8988T (cell line): ENCODE measurements around the gene HSPG2.
"Not testable (repeated sequence)": the region's sequence is repeated elsewhere in the genome, so short reads cannot be mapped to it uniquely, and the experiment has no call there.

Source experiments
- DNase-seq: peaks from one replicate; pipeline ENCODE4 v3.0.0; 2011

Gene HSPG2

DNA sequence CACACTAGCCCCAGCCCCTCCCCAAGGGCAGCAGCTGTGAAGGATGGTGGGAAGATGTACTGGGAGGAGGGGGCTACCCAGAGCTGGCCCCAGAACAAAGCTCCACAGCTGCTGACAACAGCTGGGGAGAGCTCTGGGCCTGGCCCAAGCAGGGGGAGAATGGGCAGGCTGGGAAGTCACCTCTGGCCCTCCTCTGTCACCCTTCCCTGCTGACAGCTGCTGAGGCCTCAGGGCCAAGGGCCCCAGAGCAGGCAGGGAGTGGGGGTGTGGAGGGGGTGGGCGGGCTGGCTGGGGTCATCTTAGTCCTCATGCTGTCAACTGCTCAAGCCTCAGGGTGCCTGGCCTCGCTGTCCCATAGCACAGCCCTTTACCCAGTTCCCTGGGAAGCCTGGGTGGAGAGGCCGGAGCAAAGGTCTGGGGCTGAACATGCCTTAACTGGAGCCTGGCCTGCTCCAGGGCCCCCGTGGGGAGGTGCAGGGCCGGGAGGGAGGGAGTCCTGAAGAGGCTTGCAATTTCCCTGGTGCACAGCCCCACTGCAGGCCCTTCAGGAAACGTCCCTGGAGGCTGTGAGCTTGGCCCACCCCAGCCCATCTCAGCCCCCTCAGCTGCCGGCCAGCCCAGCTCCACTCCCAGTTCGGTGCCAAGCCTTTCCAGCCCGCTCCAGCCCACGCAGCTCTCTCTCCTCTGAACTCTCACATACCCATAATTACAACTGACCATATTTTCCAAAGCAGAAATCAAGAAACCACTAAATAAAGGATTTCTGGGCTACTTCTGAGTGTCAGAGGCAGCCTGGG is 25.7 kb downstream of the HSPG2 start:
- no peak for DNase-seq

DNA sequence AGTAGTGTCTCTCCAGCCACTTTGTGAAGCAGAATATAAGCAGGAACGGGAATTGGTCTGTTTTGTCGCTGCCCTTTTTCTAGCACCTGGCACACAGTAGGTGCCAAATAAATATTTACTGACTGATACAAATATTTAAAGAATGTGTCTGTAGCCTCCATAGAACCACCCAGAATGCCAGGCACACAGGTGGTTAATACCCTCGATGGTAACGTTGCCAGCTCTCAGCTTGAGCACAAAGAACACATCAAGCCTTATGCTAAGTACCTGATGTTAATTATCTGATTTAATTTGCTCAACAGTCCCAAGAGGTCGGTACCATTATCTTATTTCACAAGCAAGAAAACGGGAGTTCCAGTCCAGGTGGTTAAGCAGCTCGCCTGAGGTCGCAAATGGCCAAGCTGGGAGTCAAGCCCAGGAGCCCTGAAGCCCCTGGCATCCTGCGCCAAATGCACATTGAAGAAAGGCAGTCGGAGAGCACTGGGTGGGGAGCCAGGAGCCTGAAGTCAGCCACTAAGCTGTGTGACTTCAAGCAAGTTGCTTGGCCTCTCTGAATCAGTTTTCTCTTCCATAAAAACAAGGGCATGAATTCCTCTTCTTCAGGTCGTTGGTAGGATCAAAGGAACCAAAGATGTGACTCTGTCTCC is 26.4 kb downstream of the HSPG2 start:
- no peak for DNase-seq

DNA sequence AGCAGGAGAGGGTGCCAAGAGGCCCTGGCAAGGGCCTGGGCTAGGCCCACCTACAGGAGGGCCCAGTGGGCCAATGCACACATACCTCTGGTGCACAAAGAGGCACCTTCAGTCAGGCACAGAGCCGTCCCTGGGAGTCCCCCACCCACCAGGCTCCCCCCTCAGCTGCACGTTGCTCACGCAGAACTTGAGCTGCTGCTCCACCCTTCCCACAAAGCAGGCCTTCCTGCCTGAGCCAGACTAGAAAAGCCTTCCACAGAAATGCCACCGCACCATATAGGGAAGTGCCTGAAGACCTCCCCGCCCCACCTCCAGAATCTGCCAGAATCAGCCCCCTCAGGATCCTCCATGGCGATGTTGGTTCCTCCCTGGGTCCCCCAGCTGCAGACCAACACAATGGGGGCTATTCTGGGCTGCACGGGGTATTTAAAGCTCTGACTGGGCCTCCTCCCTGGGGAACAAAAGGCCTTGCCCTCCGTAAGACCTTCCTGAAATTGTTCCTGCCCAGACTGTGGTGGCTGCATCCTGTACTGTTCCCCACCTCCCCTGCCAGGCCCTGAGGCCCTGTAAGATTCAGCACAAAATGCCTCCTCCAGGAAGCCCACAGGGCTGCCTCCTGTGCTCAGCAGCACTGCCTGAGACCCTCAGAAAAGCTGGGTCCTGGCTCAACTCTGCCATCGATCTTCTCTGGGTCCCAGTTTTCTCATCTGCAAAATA is 27.2 kb downstream of the HSPG2 start:
- no peak for DNase-seq

DNA sequence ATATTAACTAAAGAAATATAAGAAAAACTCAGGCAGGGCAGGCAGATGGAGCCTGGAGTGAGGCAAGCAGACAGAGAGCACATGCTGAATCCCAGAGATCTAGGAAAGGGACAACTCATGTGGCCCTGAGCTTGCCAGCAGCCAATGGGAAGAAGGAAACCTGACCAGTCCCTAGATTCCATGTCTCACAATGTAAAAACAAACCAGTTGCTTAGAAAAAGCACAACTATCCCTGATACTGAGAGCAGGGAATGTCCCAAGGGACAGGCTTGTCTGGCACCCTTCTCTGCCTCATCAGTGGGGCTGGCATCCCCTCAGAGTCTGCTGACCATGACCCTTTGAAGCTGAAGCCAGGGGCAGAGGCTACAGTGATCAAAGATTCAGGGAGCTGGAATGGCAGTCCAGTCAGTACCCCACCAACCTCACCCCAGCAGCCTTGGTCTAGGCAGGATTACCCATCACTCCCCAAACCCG is 27.8 kb downstream of the HSPG2 start:
- no peak for DNase-seq

DNA sequence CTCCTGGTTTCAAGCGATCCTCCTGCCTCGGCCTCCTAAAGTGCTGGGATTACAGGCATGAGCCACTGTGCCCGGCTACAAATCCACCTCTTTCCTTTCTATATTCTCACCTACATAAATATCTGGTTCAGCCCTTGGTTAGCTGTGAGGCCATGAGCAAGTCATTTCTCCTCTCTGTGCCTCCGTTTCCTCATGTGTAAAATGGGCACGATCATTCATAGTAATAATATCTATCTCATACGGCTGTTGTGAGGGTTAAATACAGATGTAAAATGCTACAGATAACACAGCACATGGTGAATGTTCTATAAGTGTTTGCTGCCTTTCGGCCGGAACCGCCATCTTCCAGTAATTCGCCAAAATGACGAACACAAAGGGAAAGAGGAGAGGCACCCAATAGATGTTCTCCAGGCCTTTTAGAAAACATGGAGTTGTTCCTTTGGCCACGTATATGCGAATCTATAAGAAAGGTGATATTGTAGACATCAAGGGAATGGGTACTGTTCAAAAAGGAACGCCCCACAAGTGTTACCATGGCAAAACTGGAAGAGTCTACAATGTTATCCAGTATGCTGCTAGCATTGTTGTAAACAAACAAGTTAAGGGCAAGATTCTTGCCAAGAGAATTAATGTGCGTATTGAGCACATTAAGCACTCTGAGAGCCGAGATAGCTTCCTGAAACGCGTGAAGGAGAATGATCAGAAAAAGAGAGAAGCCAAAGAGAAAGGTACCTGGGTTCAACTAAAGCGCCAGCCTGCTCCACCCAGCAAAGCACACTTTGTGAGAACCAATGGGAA is 29.2 kb downstream of the HSPG2 start:
- not testable (repeated sequence) for DNase-seq

DNA sequence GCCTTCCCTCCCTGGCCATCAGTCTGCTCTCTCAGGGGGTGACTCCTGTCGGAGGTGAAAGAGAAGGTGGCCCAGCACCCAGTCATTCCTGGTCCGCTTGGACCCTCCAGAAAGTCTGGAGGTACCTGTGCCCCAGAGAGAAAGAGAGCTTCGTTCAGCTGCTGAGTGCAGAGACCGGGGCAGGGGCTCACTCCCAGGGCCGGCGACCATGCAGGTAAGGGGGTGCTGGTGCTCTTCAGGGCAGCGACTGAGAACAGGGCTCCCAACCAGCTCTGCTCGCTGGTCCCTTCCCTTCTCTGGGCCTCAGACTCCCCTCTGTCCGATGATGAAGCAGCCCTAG is 30.1 kb downstream of the HSPG2 start:
- DNase-seq: no peak

DNA sequence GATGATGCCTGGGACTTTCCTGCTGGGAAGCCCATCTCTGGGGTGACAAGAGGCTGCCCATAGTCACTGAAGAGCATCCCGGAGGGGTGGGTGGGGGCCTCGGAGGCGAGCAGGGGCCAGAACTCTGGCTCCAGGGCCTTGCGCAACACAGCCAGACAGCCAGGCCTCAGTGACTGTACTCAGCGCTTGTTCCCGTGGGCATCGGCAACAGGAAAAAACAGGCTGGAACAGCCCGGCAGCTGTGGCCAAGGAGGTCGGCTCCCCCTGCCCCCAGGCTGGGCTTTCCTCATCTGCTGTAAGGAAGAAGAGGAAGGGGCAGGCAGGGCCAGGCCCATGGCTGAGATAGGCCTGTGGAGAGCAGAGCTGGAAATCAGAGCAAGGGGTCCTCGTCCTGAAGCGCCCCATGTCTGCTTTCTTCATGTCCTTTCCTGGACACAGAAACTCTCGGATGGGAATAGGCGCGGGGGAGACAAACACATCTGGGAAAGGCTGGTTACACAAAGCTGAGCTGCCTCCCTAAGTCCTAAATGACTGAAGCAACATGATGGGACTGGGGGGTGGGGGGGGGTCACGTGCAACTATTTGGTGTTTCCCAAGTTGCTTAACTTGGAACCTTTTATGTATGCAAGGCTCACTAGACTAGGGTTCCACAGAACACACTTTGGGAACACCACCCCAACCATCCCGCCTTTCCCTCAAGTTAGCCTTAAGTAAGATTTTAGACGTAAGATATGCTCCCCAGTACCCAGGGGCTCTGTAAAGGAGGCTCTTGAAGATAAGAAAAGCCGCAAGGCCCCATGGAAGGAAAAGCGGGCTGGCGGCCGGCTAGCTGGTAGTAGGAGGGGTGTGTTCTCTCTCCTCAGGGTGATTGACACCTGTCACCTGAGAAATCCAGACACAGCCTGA is 30.7 kb downstream of the HSPG2 start:
- DNase-seq: no peak

DNA sequence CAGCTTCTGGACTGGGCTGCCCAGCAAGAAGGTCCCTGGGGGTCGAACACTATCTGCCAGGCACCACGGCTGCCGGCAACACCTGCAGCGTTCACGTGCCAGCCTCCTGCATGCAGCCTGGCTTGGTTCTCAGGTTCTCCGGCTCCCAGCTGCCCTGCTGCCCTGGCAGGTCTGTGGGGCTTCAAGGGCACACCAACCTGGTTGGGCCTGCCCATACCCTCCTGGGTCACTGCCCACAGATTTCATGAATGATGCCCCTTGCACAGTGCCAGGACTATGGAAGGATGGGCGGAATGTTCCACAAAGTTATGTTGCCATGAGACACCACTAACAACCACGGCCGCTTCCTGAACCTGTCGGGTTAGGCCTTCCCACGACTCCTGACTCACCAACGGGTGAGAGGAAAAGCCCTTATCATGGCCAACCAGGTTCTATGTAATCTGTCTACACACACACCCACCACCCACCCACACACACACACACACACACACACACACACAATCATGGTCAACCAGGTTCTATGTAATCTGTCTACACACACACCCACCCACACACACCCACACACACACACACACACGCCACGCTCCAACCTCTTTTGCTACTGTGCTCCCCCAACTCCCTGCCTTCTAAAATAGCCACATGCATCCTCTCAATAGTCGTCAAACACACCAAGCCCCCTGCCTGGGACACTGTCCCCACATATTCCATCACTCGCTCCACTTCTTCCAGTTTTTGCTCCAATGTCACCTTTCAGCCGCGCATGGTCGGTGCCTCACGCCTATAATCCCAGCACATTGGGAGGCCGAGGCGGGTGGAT is 32.2 kb downstream of the HSPG2 start:
- no peak for DNase-seq

DNA sequence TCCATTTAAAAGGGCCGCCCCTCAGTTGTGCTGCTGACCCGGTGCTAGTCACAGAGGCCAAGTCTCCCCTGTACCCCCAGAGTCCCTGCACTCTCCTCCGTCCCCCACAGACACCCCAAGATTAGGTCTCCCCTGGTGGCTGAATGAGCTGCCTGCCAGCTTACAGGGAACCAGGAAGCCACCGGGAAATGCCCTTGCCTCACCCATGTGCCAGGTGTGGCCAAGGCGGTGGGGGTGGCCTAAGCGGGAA is 32.7 kb downstream of the HSPG2 start:
- DNase-seq: no peak

DNA sequence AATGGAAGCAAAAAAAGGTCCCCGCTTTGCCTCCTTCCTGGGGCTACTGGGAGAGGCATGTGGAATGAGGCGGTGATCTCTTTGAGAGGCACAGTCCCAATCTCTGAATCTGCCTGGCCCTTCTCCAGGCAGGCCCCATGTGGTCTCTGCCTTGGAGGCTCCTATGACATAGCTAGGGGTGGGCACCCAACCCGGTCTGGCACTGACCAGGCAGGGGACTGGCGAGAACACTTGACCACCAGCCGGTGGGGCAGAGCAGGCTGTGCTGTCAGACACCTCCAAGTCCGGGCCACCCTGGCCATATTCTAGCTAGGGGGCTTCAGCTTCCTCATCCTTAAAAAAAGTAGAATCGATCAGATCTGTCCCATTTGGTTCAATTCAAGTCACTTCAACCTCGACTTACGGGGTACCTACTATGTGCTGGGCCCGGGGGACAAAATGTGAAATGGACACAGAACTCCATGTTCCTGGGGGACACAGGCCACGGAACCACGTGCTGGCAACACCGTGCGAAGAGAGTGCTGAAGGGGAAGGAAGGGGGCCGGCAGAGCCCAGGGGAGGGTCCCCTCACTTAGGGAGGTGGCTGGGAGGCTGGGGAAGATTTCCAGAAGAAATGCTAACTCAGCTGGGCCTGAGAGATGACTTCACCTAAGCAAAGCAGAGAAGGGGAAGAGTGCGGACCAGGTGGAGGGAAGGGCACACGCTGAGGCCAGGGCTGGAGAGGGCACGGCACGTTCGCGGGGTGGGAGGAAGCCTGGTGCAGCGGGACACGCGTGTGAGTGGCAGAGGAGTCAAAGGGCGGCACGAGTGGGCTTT is 33.3 kb downstream of the HSPG2 start:
- no peak for DNase-seq

DNA sequence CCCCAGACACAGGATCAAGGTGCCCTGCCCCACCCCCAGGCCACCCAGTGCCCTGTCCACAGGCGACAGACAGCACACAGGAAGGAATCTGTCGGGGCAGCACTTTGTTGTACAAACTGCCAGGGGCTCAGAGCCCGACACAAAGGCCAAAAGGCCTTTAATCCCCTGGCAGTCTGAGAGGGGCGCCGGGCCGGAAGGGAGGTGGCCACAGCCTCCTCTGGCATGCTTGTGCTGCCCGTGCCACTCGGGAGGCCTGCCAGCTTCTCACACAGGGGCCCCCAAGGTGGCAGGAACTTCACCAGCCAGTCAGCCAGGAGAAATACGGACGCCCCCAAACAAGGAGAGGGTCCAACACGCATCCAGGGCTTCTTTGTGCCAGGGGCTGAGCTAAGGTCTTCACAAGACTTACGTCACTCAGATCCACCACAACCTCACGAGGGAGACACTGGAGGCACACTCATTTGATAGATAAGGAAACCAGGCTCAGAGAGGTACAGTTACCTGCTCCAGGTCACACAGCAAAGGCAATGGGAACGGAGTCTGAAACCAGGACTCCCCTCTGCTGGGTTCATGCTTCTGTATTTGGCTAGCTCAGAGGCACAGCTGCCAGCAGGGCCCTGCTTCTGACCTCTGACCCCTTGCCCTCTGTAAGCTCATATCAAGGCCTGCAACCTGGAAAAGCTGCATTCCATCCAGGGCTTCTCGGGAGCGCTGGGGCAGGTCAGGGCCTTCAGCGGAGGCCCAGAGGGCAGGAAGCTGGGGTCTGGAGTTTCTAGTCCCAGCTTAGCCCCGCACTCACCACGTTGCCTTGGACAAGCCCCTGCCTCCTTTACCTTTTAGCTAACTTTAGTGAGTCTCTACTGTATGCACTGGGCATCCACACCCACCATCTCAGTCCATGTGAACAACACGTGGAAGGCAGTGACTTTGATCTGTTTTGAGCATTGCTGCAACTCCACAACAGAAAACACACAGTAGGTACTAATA is 34.8 kb downstream of the HSPG2 start:
- DNase-seq: no peak

DNA sequence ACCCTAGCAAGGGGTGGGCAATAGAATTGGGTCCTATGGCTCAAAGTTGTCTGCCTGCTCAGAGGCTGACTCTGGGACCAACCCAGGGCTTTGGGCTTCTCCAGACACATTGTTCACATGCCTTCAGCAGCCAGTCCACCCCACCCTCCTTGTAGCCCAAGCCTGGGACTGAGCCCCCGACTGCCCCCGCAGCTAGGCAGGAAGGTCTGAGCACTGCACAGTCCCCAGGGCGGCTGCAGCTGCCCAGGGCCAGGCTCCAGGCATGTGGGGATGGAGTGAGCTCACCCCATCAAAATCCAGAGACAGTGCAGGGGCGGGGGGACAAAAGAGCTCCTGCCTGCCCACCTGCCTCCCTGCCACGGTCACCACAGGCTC is 35.6 kb downstream of the HSPG2 start:
- DNase-seq: peak; percentile 46

DNA sequence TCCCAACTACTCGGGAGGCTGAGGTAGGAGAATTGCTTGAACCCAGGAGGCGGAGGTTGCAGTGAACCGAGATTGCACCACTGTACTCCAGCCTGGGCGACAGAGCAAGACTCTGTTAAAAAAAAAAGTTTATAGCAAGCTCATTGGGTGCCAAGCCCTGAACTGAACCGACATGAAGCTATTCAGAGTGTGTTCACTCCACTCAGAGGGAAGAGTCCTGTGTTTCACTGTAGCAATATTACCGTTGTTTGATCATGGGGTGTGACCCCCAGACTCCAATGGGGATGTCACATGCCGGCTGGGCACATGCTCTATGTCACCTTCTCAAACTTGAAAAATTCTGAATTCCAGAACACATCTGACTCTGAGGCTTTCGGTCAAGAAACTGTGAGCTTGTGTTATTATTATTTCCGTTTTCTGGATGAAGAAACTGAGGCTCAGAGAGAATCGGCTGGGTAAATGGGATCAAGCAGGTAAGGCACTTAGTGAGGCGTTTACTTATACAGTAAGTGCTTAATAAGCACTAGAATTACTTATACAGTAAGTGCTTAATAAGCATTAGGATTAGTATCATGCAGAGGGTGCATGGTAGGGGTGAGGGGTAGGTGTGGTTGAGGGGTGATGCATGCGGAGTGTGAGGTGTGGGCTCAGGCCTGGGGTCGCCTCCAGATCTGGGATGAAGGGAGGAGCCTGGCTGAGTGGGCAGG is 36.2 kb downstream of the HSPG2 start:
- DNase-seq: no peak

DNA sequence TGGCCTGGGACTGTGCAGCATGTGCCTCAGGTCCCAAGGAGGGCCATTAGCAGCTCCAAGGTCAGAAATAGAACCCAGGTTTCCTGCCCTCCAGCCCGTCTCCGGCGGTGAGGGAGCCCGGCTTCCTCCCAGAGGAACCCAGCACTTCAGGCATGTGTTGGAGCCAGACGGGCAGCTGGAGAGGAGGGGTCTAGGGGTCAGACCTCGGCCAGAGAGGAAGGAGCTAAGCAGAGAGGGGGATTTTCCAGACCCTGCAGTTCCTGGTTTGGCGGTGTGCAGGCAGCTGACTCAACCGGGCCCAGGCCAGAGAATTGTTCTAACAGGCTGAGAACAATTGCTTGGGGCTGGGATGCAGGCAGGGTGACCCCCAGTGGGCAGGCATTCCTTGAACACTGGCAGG is 37.1 kb downstream of the HSPG2 start:
- DNase-seq: no peak

DNA sequence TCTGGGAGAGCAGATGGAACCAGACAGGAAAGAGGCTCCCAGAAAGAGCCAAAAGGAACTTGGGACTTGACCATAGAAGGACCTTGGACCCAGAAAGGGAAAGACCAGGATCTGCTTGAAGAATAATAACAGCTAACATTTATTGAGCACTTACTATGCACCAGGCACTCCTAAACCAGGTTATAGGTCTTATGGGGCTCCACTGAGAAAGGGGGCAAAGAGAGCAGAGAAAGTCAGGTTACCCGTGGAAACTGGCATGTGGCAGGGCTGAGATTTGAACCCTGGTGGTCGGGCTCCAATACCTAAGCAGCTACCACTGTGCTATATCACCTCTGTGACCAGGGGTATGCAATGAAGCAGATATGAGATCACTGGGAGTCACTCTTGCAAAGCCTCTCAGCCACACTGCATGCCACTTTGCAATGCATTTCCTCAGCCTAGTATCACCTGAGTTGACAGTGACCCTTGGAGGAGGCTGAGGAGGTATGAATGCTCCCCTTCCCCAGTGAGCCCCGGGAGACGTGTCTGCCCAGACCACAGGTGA is 37.8 kb downstream of the HSPG2 start:
- DNase-seq: no peak

DNA sequence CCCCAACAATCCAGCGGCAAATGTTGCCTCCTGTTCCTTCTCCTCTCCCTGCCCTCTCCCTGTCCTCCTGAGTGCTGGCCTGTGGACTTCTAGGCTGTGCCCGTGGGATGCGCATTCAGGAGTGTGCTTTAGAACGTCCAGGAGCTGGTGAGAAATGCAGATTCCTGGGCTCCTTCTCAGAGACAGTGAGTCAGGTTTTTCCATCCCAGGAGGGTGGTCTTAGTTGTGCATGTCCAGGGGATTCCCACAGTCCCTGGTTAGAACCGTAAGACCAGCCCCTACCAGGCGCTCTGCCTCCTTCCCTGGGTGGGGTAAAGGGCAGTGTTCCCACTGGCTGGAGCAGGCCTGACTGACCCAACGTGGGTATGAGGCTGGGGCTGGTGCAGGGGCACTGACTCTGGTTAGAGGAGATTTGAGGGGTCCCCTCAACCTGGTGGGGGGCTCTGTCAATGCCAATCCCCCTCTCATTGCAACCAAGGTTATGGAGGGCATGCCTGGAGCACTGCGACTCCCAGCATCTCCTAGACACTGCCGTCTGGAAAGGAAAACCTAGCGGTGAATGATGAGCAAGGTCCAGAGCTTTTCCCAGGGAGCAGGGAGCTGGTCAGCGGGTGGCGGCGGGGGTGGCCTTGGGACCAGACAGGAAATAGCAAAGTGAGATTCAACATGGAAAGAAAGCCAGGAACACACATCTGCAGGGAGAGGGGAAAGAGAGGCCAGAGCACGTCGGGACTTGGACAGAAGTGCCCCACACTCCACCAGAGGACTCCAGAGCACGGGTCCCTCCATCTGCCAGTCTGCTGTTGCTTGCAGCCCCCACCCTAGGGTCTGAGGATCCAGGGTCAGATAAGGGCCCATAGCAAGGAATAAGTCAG is 38.5 kb downstream of the HSPG2 start:
- DNase-seq: no peak

DNA sequence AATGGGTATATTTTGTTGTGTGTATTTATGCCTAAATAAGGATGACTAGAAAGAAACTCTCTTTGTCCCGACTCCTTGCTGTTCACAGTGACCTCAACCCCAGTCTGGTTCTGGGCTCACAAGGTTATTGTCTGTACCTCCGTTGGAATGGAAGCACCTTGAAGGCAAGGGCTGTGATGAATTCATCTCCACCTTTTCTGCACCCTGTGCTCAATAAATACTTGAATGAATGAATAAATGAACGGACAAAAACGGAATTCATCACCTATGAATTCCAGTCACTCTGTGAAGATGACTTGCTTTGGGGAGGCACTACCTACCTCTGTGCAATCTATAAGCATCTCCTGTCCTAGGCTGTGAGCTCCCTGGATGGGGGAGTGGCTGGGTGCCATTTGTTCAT is 39.3 kb downstream of the HSPG2 start:
- DNase-seq: no peak
